IMR-90 (cell line): Measurements from ENCODE around the gene MAFB. TPM values are rescaled to one million over a fixed set of nuclear protein-coding genes. Genes with fewer than 3 reads are reported as not detected.

ENCODE experiments used
- ATAC-seq: fragments of 200-7000 bp; cut with Tn5 transposase; 2 replicates; pipeline ENCODE4 v1.9.1; 2020; ENCODE audit warnings: low read depth, mild to moderate bottlenecking, moderate library complexity
- BruUV-seq: library from RNA; stranded (reverse); fragments of 400-500 nt; replicated peaks from 2 replicates; lab custom pipeline; 2021; lab: Mats Ljungman, UMichigan
- CTCF ChIA-PET: fragments of 300-600 bp; formaldehyde crosslinking; extraction: SDS; loops from one replicate; lab custom pipeline; 2021; ENCODE audit warnings: antibody characterized with exemption; lab: Yijun Ruan, JAX
- POLR2A ChIA-PET: fragments of 300-600 bp; sonication (Branson Sonifier 250); formaldehyde crosslinking; loops from one replicate; lab custom pipeline; 2022; ENCODE audit warnings: antibody characterized with exemption; ENCODE audit not compliant: unreplicated experiment; lab: Charles Lee
- DNase-seq: peaks from one replicate; pipeline ENCODE4 v3.0.0; 2013
- H2AFZ ChIP-seq: replicated peaks from 2 replicates; pipeline ENCODE3; 2013; ENCODE audit warnings: low read length, mild to moderate bottlenecking; ENCODE audit not compliant: poor library complexity
- H2AK5ac ChIP-seq: 2 replicates; pipeline ENCODE4 v1.6.1; 2013; ENCODE audit warnings: low read depth, low read length, inconsistent platforms
- H2AK9ac ChIP-seq: replicated peaks from 2 replicates; pipeline ENCODE3; 2013; ENCODE audit warnings: mild to moderate bottlenecking, low read depth, low read length, moderate library complexity; ENCODE audit not compliant: poor library complexity
- H2BK120ac ChIP-seq: 2 replicates; pipeline ENCODE4 v1.6.1; 2013; ENCODE audit warnings: low read depth, low read length, inconsistent platforms
- H2BK15ac ChIP-seq: 3 replicates; pipeline ENCODE4 v1.6.1; 2013; ENCODE audit warnings: low read depth, low read length, inconsistent platforms
- H2BK20ac ChIP-seq: 2 replicates; pipeline ENCODE4 v1.6.1; 2013; ENCODE audit warnings: low read depth, mild to moderate bottlenecking, inconsistent platforms, low read length, moderate library complexity
- H2BK5ac ChIP-seq: 2 replicates; pipeline ENCODE4 v1.6.1; 2013; ENCODE audit warnings: mild to moderate bottlenecking, low read depth, low read length, inconsistent platforms; ENCODE audit not compliant: poor library complexity, severe bottlenecking
- H3K14ac ChIP-seq: replicated peaks from 2 replicates; pipeline ENCODE4 v1.6.1; 2013; ENCODE audit warnings: low read depth, low read length, inconsistent platforms
- H3K18ac ChIP-seq: 2 replicates; pipeline ENCODE4 v1.6.1; 2013; ENCODE audit warnings: low read depth, low read length, control low read depth
- H3K23ac ChIP-seq: 2 replicates; pipeline ENCODE4 v1.6.1; 2013; ENCODE audit warnings: low read depth, low read length, inconsistent platforms
- H3K27ac ChIP-seq: 2 replicates; pipeline ENCODE4 v1.5.1; 2013; ENCODE audit warnings: mild to moderate bottlenecking, control low read depth, low read length; ENCODE audit not compliant: insufficient read depth
- H3K27me3 ChIP-seq: 2 replicates; pipeline ENCODE4 v1.6.1; 2013; ENCODE audit warnings: low read length; ENCODE audit not compliant: control insufficient read depth, insufficient read depth
- H3K36me3 ChIP-seq: 2 replicates; pipeline ENCODE4 v1.6.1; 2013; ENCODE audit warnings: low read length, mixed read lengths; ENCODE audit not compliant: control insufficient read depth, insufficient read depth
- H3K4ac ChIP-seq: 2 replicates; pipeline ENCODE4 v1.6.1; 2013; ENCODE audit warnings: low read depth, low read length, inconsistent platforms
- H3K4me1 ChIP-seq: 2 replicates; pipeline ENCODE4 v1.6.1; 2013; ENCODE audit warnings: low read length, mixed read lengths; ENCODE audit not compliant: control insufficient read depth, insufficient read depth
- H3K4me2 ChIP-seq: 2 replicates; pipeline ENCODE4 v1.6.1; 2013; ENCODE audit warnings: low read depth, mild to moderate bottlenecking, control low read depth, low read length, moderate library complexity
- H3K4me3 ChIP-seq: 2 replicates; pipeline ENCODE4 v1.5.1; 2013; ENCODE audit warnings: low read depth, mild to moderate bottlenecking, control low read depth, low read length, moderate library complexity; ENCODE audit not compliant: insufficient read depth
- H3K56ac ChIP-seq: 2 replicates; pipeline ENCODE4 v1.6.1; 2013; ENCODE audit warnings: low read length, inconsistent platforms; ENCODE audit not compliant: insufficient read depth; ENCODE audit errors: extremely low read depth
- H3K79me1 ChIP-seq, 2 experiments: 2 replicates each; pipeline ENCODE4 v1.6.1; 2013; ENCODE audit warnings: low read length in 2 of 2, inconsistent platforms in 1 of 2, low read depth in 1 of 2
- H3K9ac ChIP-seq: 2 replicates; pipeline ENCODE4 v1.6.1; 2013; ENCODE audit warnings: low read depth, low read length, control low read depth
- H3K9me1 ChIP-seq: 2 replicates; pipeline ENCODE4 v1.6.1; 2013; ENCODE audit warnings: low read length, inconsistent platforms; ENCODE audit not compliant: insufficient read depth
- H3K9me3 ChIP-seq: 2 replicates; pipeline ENCODE4 v1.6.1; 2013; ENCODE audit warnings: low read length; ENCODE audit not compliant: control insufficient read depth, insufficient read depth
- H4K20me1 ChIP-seq: 2 replicates; pipeline ENCODE4 v1.6.1; 2013; ENCODE audit warnings: low read length, inconsistent platforms; ENCODE audit not compliant: insufficient read depth
- H4K5ac ChIP-seq: 2 replicates; pipeline ENCODE4 v1.6.1; 2013; ENCODE audit warnings: mild to moderate bottlenecking, low read depth, low read length, control low read depth
- H4K8ac ChIP-seq, 2 experiments: 2 replicates each; pipeline ENCODE4 v1.6.1; 2013; ENCODE audit warnings: low read depth in 2 of 2, low read length in 2 of 2, control low read depth in 1 of 2, inconsistent platforms in 1 of 2
- H4K91ac ChIP-seq: 2 replicates; pipeline ENCODE4 v1.6.1; 2013; ENCODE audit warnings: low read depth, low read length, inconsistent platforms; ENCODE audit not compliant: insufficient read depth
- BHLHE40 ChIP-seq: fragments of 150-350 bp; IDR thresholded peaks from 2 replicates; pipeline ENCODE4 v1.6.1; 2016; ENCODE audit warnings: mild to moderate bottlenecking, low read depth, low read length
- CEBPB ChIP-seq: IDR thresholded peaks from 2 replicates; pipeline ENCODE4 v1.6.1; 2012; ENCODE audit warnings: low read depth, low read length, improper control_type of control experiment
- CHD1 ChIP-seq: IDR thresholded peaks from 2 replicates; pipeline ENCODE4 v1.6.1; 2012; ENCODE audit warnings: low read depth, low read length, improper control_type of control experiment
- CTCF ChIP-seq: conservative IDR thresholded peaks from 2 replicates; pipeline ENCODE4 v1.5.1; 2012; ENCODE audit warnings: mild to moderate bottlenecking, low read depth, low read length, improper control_type of control experiment
- FOS ChIP-seq: fragments of 150-350 bp; IDR thresholded peaks from 2 replicates; pipeline ENCODE4 v1.6.1; 2016; ENCODE audit warnings: low read depth, low read length
- MAFK ChIP-seq: IDR thresholded peaks from 2 replicates; pipeline ENCODE4 v1.6.1; 2012; ENCODE audit warnings: low read depth, low read length, improper control_type of control experiment
- MAZ ChIP-seq: IDR thresholded peaks from 2 replicates; pipeline ENCODE4 v1.6.1; 2012; ENCODE audit warnings: low read depth, mild to moderate bottlenecking, low read length, improper control_type of control experiment, moderate library complexity, borderline replicate concordance
- MXI1 ChIP-seq: IDR thresholded peaks from 2 replicates; pipeline ENCODE4 v1.6.1; 2012; ENCODE audit warnings: low read depth, mild to moderate bottlenecking, low read length, moderate library complexity, borderline replicate concordance
- NFE2L2 ChIP-seq: fragments of 150-350 bp; IDR thresholded peaks from 2 replicates; pipeline ENCODE4 v1.6.1; 2016; ENCODE audit warnings: low read depth, mild to moderate bottlenecking, low read length
- POLR2A ChIP-seq: IDR thresholded peaks from 2 replicates; pipeline ENCODE4 v1.6.1; 2012; ENCODE audit warnings: mild to moderate bottlenecking, low read depth, low read length
- RAD21 ChIP-seq: IDR thresholded peaks from 2 replicates; pipeline ENCODE4 v1.6.1; 2012; ENCODE audit warnings: low read length, improper control_type of control experiment
- RCOR1 ChIP-seq: IDR thresholded peaks from 2 replicates; pipeline ENCODE4 v1.6.1; 2012; ENCODE audit warnings: mild to moderate bottlenecking, low read length, improper control_type of control experiment; ENCODE audit not compliant: insufficient replicate concordance
- RFX5 ChIP-seq: IDR thresholded peaks from 2 replicates; pipeline ENCODE4 v1.8.0; 2012; ENCODE audit warnings: low read depth, mild to moderate bottlenecking, low read length, moderate library complexity
- SMC3 ChIP-seq: fragments of 150-350 bp; IDR thresholded peaks from 2 replicates; pipeline ENCODE4 v1.6.1; 2016; ENCODE audit warnings: low read depth, mild to moderate bottlenecking, antibody characterized with exemption, low read length, moderate library complexity
- WGBS, 2 experiments: methylation state at CpG; one replicate each; pipeline versions ENCODE4 v1.1.5 to v1.1.7; 2013; ENCODE audit warnings: missing lambda C conversion rate in 2 of 2; ENCODE audit not compliant: insufficient read length in 1 of 2; ENCODE audit errors: extremely low coverage in 2 of 2; 5-methylcytosine and 5-hydroxymethylcytosine counted together
- dilution Hi-C: fragments of 300-500 bp; cut with HindIII; formaldehyde crosslinking; loops from one replicate; pipeline ENCODE4 v1.14.3; 2018; ENCODE audit warnings: low sequenced_read_pairs; ENCODE audit not compliant: unreplicated experiment
- in situ Hi-C: fragments of 300-500 bp; cut with MboI; formaldehyde crosslinking; loops from 3 replicates; pipeline ENCODE4 v1.14.3; 2019; ENCODE audit warnings: low sequenced_read_pairs, inconsistent platforms, mixed read lengths
- intact Hi-C: fragments of 100-400 bp; cut with micrococcal nuclease; formaldehyde crosslinking; loops from 2 replicates; pipeline ENCODE4 v1.10.0; 2022
- polyA plus RNA-seq, 3 experiments: library from polyadenylated mRNA; depleted of rRNA; stranded (reverse); fragments of >200 nt; gene quantifications; 2 replicates each; pipeline ENCODE4 v1.2.3, GENCODE V29; 2012; ENCODE audit warnings: low replicate concordance in 1 of 3
- total RNA-seq: library from RNA; depleted of rRNA; stranded (reverse); fragments of >200 nt; gene quantifications from 2 replicates; pipeline ENCODE4 v1.2.3, GENCODE V29; 2012
- TF ChIP-seq, protein P1 (sequence below): fragments of 150-350 bp; IDR thresholded peaks from 2 replicates; pipeline ENCODE4 v1.6.1; 2016; ENCODE audit warnings: low read depth, mild to moderate bottlenecking, low read length, moderate library complexity, borderline replicate concordance
- TF ChIP-seq, protein P2 (sequence below): fragments of 150-350 bp; IDR thresholded peaks from 2 replicates; pipeline ENCODE4 v1.6.1; 2017; ENCODE audit warnings: mild to moderate bottlenecking, antibody characterized with exemption, low read length, low read depth

Gene MAFB
- total and polyA plus RNA-seq, 2 of the 4 experiments (the other 2 are of a cell fraction), result 0.07 TPM; not detected in 1

DNA sequence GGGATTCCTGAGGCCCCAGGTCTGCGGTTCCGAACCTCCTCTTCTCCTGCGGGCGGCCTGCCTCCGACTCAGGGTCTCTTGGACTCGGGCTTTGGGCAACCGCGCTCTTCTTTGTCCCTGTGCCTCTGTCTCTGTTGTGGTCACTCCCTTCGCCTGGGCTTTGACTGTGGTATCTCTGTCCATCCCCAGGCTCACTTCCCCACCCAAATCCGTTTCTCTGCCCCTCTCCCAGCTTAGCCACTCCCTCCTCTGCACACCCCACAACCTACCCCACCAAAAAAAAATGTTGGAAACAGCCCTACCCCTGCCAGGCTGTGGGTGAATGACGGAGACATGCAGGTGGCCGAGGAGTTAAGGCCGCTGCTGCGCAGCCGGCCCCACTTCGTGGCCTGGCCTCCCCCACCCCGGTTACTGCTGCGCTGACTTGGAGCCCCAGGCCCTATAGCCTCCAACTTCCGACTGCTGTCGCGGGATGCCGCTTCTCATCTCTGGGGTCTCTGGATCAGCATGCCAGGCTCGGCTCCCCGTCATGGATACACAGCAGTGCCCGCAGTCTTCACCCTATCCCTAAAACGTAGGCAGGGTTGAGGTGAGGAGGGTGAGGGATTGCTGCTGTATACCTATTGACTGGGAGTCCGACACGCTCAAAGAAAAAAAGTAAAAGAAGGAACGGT lies 2.7 kb upstream of the MAFB start:
- Histone ChIP-seq H3K4me2 (no peak overlapping the region), H3K4ac (no peak overlapping the region), H3K36me3 (no peaks in the 10 kb centered on the region), H3K27me3 (peaks cover 68% of the 10 kb centered on the region), H3K9me1 (no peaks in the 10 kb centered on the region), H4K8ac (no peak overlapping the region), H2BK20ac (no peak overlapping the region), H3K18ac (no peak overlapping the region), H3K79me1 (no peaks in the 10 kb centered on the region), H2AK9ac (no peak overlapping the region), H2BK120ac (no peak overlapping the region), H3K23ac (no peak overlapping the region), H3K4me3 (no peak overlapping the region), H3K4me1 (peaks cover 7% of the 10 kb centered on the region; the same call in 1 of the 2 replicates), H4K5ac (no peak overlapping the region), H2AFZ (no peak overlapping the region), H4K91ac (no peak overlapping the region), H3K9ac (no peak overlapping the region), H3K9me3 (no peaks in the 10 kb centered on the region), H2BK5ac (no peak overlapping the region), H3K56ac (no peak overlapping the region), H3K27ac (no peak overlapping the region), H3K14ac (no peak overlapping the region), H4K20me1 (no peaks in the 10 kb centered on the region), H2AK5ac (no peak overlapping the region), H2BK15ac (no peak overlapping the region)
- CTCF ChIA-PET, result no interaction called here
- 26% methylated on average over 15 of the region's 29 CpGs; no CpG with 5 or more reads in 1 of the 2 experiments for WGBS, 2 experiments
- intact Hi-C loops, result loop anchor here (2.0 to 10.0 kb wide), 3 partner anchors 271 to 1577 kb away; no protein-coding TSS in a partner anchor
- BruUV-seq, result no TSS peak
- POLR2A ChIA-PET, result no interaction called here
- in situ Hi-C loops, result loop anchor here (25.0 kb wide), 1 partner anchor 804 kb away; no protein-coding TSS in a partner anchor
- ATAC-seq, result no peak
- TF ChIP-seq CEBPB (no peak), MAFK (no peak), SMC3 (no peak), RCOR1 (no peak), RAD21 (no peak), BHLHE40 (no peak), MAZ (no peak), MXI1 (no peak), CHD1 (no peak), FOS (no peak), CTCF (no peak), POLR2A (no peak), RFX5 (no peak), NFE2L2 (no peak)
- TF ChIP-seq, protein P1, sequence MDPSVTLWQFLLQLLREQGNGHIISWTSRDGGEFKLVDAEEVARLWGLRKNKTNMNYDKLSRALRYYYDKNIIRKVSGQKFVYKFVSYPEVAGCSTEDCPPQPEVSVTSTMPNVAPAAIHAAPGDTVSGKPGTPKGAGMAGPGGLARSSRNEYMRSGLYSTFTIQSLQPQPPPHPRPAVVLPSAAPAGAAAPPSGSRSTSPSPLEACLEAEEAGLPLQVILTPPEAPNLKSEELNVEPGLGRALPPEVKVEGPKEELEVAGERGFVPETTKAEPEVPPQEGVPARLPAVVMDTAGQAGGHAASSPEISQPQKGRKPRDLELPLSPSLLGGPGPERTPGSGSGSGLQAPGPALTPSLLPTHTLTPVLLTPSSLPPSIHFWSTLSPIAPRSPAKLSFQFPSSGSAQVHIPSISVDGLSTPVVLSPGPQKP, result no peak
- TF ChIP-seq, protein P2, sequence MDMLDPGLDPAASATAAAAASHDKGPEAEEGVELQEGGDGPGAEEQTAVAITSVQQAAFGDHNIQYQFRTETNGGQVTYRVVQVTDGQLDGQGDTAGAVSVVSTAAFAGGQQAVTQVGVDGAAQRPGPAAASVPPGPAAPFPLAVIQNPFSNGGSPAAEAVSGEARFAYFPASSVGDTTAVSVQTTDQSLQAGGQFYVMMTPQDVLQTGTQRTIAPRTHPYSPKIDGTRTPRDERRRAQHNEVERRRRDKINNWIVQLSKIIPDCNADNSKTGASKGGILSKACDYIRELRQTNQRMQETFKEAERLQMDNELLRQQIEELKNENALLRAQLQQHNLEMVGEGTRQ, result no peak
- no peak for DNase-seq
- dilution Hi-C loops, result no loop called here
